ENCODE results near the gene PLCL1.
"Not testable (repeated sequence)": the region's sequence is repeated elsewhere in the genome, so short reads cannot be mapped to it uniquely, and the experiment has no call there.

The PLCL1 gene

DNA sequence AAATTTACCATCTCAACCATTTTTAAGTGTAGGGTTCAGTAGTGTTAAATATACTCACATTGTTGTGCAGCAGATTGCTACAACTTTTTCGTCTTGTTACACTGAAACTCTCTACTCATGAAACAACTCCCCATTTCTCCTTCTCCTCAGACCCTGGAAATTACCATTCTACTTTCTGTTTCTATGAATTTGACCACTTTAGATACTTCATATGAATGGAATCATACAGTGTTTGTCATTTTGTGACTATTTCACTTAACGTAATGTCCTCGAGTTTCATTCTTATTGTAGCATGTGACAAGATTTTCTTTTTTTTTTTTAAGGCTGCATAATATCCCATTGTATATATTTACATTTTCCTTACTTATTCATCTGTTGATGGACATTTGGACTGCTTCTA lies 203.8 kb downstream of the PLCL1 start:
- no peaks in the 10 kb centered on the region for H3K36me3 ChIP-seq (ENCODE audit: insufficient read depth, low read length)
- no peaks in the 10 kb centered on the region for H3K9me3 ChIP-seq (ENCODE audit: low read length)
- H3K9ac ChIP-seq (ENCODE audit: low read length) = no peak overlapping the region
- H3K27me3 ChIP-seq (ENCODE audit: control insufficient read depth in 1 of 2, insufficient read depth in 2 of 2, low read length in 2 of 2) = no peaks in the 10 kb centered on the region
- peaks cover 11% of the 10 kb centered on the region for H3K4me1 ChIP-seq (ENCODE audit: insufficient read depth, low read length)
- no peak overlapping the region for H3K27ac ChIP-seq (ENCODE audit: low read depth, low read length)
- H3K4me3 ChIP-seq (ENCODE audit: low read depth in 1 of 2, low read length in 2 of 2) = no peak overlapping the region

DNA sequence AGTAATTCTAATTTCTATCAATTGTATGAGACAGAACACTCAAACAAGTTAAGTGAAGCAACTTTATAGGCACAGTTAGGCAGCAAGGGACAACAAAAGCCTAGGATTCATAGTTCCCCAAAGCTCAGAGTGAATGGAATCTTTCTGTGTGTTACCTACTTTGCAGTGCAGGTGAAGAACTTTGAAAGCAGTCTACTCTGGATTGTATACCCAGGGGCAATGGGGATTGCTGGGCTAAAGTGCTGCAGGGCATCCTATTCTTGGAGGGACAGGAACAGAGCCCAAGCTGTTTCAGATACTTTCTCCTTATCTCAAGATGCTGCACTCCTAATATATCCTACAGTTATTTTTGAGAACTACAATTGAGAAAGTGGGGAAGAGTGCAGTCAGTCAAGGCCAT lies 207.6 kb downstream of the PLCL1 start:
- Histone ChIP-seq H3K9me3 (ENCODE audit: low read length) (no peaks in the 10 kb centered on the region), H3K9ac (ENCODE audit: low read length) (no peak overlapping the region), H3K4me3 (ENCODE audit: low read depth in 1 of 2, low read length in 2 of 2) (no peak overlapping the region), H3K27ac (ENCODE audit: low read depth, low read length) (no peak overlapping the region), H3K36me3 (ENCODE audit: insufficient read depth, low read length) (no peaks in the 10 kb centered on the region), H3K4me1 (ENCODE audit: insufficient read depth, low read length) (no peaks in the 10 kb centered on the region), H3K27me3 (ENCODE audit: control insufficient read depth in 1 of 2, insufficient read depth in 2 of 2, low read length in 2 of 2) (no peaks in the 10 kb centered on the region)

DNA sequence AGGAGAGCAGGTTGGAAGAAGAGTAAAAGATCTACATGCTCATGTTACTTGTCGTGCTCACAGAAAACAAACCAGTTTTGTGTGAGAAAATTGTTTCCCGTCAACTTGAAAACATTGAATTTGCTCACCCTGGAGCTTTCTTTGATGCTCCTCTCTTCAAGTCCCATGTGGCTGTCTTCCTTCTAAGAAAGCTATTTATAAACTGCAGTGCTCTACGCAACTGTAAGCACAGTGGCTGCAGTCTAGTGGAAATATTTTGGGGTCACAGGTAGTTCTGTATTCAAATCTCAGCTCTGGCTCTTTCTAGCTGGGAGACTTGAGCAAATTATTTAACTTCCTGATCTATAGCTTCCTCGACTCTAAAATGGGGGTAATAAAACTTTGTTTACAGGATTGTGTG lies 211.8 kb downstream of the PLCL1 start:
- Histone ChIP-seq H3K9me3 (ENCODE audit: low read length) (no peaks in the 10 kb centered on the region), H3K4me3 (ENCODE audit: low read depth in 1 of 2, low read length in 2 of 2) (no peak overlapping the region), H3K27ac (ENCODE audit: low read depth, low read length) (no peak overlapping the region), H3K27me3 (ENCODE audit: control insufficient read depth in 1 of 2, insufficient read depth in 2 of 2, low read length in 2 of 2) (no peaks in the 10 kb centered on the region), H3K9ac (ENCODE audit: low read length) (no peak overlapping the region), H3K36me3 (ENCODE audit: insufficient read depth, low read length) (no peaks in the 10 kb centered on the region), H3K4me1 (ENCODE audit: insufficient read depth, low read length) (no peaks in the 10 kb centered on the region)

DNA sequence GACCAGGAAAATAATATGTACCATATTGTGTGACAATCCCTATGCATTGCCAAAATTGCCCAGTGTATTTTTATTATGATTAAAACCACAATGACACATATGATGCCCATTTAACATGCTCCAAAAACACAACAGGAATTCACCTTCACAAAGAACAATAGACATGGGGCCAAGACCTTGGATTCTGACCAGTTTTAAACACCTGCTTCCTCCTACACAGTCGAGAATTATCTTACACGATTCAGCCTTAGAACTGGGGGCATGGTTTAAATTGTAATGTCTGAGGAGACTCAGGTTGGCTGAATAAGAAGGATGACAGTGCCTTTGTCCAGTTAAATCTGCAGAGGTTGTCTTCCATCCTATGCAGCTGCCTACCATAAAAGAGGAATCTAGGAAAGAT lies 212.7 kb downstream of the PLCL1 start:
- H3K9me3 ChIP-seq (ENCODE audit: low read length) = no peaks in the 10 kb centered on the region
- no peaks in the 10 kb centered on the region for H3K36me3 ChIP-seq (ENCODE audit: insufficient read depth, low read length)
- H3K27me3 ChIP-seq (ENCODE audit: control insufficient read depth in 1 of 2, insufficient read depth in 2 of 2, low read length in 2 of 2) = no peaks in the 10 kb centered on the region
- H3K27ac ChIP-seq (ENCODE audit: low read depth, low read length) = no peak overlapping the region
- H3K4me1 ChIP-seq (ENCODE audit: insufficient read depth, low read length) = no peaks in the 10 kb centered on the region
- H3K9ac ChIP-seq (ENCODE audit: low read length) = no peak overlapping the region
- H3K4me3 ChIP-seq (ENCODE audit: low read depth in 1 of 2, low read length in 2 of 2) = no peak overlapping the region

DNA sequence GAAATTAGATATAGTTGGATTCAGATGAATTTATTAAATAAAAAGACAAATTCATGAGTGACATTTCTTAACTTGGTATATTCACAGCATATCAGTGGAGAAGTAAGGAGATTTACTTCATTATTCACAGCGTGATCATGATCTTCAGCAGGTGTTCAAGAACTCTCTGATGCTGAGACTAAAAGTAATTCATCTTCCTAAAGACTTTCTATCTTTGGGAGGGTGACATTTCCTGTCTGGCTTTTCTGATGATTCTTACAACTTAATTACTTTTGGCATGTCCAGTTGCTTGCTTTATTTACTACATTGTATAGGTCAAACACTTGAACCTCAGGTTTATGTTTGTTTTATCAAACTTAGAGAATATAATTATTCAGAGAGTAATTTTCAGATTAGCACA lies 224.6 kb downstream of the PLCL1 start:
- H3K4me3 ChIP-seq (ENCODE audit: low read depth in 1 of 2, low read length in 2 of 2) = no peak overlapping the region
- H3K36me3 ChIP-seq (ENCODE audit: insufficient read depth, low read length) = no peaks in the 10 kb centered on the region
- no peak overlapping the region for H3K27ac ChIP-seq (ENCODE audit: low read depth, low read length)
- peaks cover 3% of the 10 kb centered on the region for H3K4me1 ChIP-seq (ENCODE audit: insufficient read depth, low read length)
- no peaks in the 10 kb centered on the region for H3K27me3 ChIP-seq (ENCODE audit: control insufficient read depth in 1 of 2, insufficient read depth in 2 of 2, low read length in 2 of 2)
- no peaks in the 10 kb centered on the region for H3K9me3 ChIP-seq (ENCODE audit: low read length)
- H3K9ac ChIP-seq (ENCODE audit: low read length) = no peak overlapping the region

DNA sequence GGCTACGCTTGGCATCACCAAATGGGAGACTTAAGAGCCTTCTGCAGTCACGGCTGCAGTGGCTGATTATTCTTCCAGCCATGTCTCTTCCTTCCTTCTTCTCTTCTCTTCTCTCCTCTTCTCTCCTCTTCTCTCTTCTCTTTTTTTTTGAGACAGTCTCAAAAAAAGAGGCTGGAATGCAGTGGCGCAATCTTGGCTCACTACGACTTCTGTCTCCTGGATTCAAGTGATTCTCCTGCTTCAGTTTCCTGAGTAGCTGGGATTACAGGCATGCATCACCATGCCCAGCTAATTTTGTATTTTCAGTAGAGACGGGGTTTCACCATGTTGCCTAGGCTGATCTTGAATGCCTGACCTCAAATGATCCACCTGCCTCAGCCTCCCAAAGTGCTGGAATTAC lies 225.2 kb downstream of the PLCL1 start:
- H3K4me1 ChIP-seq (ENCODE audit: insufficient read depth, low read length); H3K36me3 ChIP-seq (ENCODE audit: insufficient read depth, low read length); H3K4me3 ChIP-seq (ENCODE audit: low read depth in 1 of 2, low read length in 2 of 2); H3K9ac ChIP-seq (ENCODE audit: low read length); H3K27me3 ChIP-seq (ENCODE audit: control insufficient read depth in 1 of 2, insufficient read depth in 2 of 2, low read length in 2 of 2); H3K27ac ChIP-seq (ENCODE audit: low read depth, low read length); H3K9me3 ChIP-seq (ENCODE audit: low read length): not testable (repeated sequence)

DNA sequence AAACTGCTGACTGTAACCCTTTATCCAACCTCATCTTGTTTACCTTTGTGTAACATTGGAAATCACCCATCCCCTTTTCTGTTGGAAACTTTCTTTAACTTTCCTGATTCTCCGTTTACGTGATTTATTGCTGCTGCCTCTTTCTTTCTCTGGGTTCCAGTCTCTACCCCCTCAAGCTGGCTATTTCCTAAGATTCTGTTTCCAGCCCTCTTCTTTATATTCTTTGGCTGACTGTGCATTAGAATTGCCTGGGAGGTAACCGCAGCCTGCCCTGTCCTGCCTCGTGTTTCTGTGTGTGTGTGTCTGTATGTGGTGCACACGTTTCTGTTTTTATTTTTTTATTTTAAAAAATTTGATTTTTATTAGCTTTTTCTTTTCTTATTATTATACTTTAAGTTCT lies 229.2 kb downstream of the PLCL1 start:
- Histone ChIP-seq H3K27me3 (ENCODE audit: control insufficient read depth in 1 of 2, insufficient read depth in 2 of 2, low read length in 2 of 2) (no peaks in the 10 kb centered on the region), H3K4me1 (ENCODE audit: insufficient read depth, low read length) (peaks cover 3% of the 10 kb centered on the region), H3K9me3 (ENCODE audit: low read length) (no peaks in the 10 kb centered on the region)

DNA sequence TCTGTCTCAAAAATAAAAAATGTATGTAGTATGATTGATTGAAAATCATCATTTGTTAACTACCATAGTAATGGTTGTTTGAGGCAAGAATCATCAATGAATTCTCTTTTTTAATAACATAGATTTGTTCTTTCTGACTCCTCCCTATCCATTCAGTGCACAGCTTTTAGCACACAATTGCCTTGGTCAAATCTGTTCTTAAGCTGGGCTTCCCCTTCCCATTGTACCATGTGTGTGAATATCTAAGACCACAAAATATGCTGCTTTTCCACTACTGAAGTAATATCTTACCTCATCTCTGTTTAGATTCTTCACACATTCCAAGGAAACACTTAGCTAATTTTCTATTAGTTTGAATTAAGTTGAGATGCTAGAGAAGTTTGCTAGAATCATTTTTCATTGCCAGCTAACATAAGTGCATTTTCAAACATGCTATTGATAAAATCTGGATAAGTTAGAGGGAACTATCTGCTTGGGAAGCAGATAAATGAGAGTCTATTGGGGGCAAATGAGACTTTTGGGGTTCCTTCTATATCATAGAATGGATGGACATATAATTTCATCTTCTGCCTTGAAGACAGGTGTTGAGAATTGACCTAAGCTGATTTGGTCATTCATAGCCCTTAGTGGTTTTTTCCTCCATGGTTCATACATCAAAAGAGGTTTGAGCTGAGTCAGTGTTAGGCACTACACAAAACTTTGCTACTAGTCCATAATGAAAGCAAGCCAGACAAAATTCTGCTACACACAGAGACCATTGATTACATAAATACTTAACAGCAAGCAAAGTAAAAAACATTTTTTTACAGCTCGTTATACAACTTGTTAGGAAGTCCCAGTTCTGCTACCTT lies 231.9 kb downstream of the PLCL1 start:
- no peaks in the 10 kb centered on the region for H3K4me1 ChIP-seq (ENCODE audit: insufficient read depth, low read length)
- no peaks in the 10 kb centered on the region for H3K36me3 ChIP-seq (ENCODE audit: insufficient read depth, low read length)
- no peak overlapping the region for H3K9ac ChIP-seq (ENCODE audit: low read length)
- no peak overlapping the region for H3K27ac ChIP-seq (ENCODE audit: low read depth, low read length)
- no peak overlapping the region for H3K4me3 ChIP-seq (ENCODE audit: low read depth in 1 of 2, low read length in 2 of 2)
- H3K27me3 ChIP-seq (ENCODE audit: control insufficient read depth in 1 of 2, insufficient read depth in 2 of 2, low read length in 2 of 2) = no peaks in the 10 kb centered on the region
- H3K9me3 ChIP-seq (ENCODE audit: low read length) = no peaks in the 10 kb centered on the region

More for the DNA sequence above, 229.2 kb downstream of the PLCL1 start:
- H3K9ac ChIP-seq (ENCODE audit: low read length) = no peak overlapping the region
- H3K27ac ChIP-seq (ENCODE audit: low read depth, low read length) = no peak overlapping the region
- no peak overlapping the region for H3K4me3 ChIP-seq (ENCODE audit: low read depth in 1 of 2, low read length in 2 of 2)
- no peaks in the 10 kb centered on the region for H3K36me3 ChIP-seq (ENCODE audit: insufficient read depth, low read length)

DNA sequence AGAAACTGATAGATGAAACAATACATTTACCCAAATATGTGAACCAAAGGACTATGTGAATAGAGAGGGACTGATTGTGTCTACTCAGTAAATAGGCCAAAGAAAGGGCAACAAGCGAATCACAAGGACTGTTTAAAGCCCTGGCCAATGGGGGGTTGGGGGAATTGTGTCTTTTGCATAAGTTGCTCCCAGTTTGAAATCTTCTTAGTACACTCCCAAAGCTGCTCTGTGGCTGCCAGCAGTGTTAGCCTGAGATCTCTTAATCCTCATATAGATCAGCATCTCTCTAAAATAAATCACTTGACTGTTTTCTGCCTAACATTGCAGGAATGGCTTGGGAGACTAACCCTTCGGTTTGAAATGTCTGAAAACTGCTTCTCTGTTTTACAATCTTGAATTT lies 236.4 kb downstream of the PLCL1 start:
- Histone ChIP-seq H3K9me3 (ENCODE audit: low read length) (no peaks in the 10 kb centered on the region), H3K9ac (ENCODE audit: low read length) (no peak overlapping the region), H3K4me1 (ENCODE audit: insufficient read depth, low read length) (no peaks in the 10 kb centered on the region), H3K27me3 (ENCODE audit: control insufficient read depth in 1 of 2, insufficient read depth in 2 of 2, low read length in 2 of 2) (no peaks in the 10 kb centered on the region), H3K4me3 (ENCODE audit: low read depth in 1 of 2, low read length in 2 of 2) (no peak overlapping the region), H3K27ac (ENCODE audit: low read depth, low read length) (no peak overlapping the region), H3K36me3 (ENCODE audit: insufficient read depth, low read length) (no peaks in the 10 kb centered on the region)

DNA sequence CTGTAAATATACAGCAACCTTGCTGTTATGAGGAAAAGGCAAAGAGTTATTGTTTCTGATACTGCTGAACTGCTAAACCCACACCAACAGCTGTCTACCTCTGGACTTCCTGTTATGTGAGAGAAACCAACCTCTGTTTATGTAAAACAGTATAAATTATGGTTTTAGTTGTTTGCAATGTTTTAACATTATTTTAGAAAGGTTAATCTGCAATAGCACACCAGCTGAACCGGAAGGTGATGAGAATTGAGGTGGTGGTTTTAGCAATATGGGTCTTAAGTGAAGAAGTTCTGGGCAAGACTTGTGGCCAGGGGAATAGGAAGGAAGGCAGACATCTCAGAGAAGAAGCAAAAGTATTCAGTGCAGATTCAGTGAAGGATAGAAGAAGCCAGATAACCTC lies 237.8 kb downstream of the PLCL1 start:
- Histone ChIP-seq H3K9me3 (ENCODE audit: low read length) (no peaks in the 10 kb centered on the region), H3K9ac (ENCODE audit: low read length) (no peak overlapping the region), H3K4me3 (ENCODE audit: low read depth in 1 of 2, low read length in 2 of 2) (no peak overlapping the region), H3K36me3 (ENCODE audit: insufficient read depth, low read length) (no peaks in the 10 kb centered on the region), H3K4me1 (ENCODE audit: insufficient read depth, low read length) (no peaks in the 10 kb centered on the region), H3K27me3 (ENCODE audit: control insufficient read depth in 1 of 2, insufficient read depth in 2 of 2, low read length in 2 of 2) (no peaks in the 10 kb centered on the region), H3K27ac (ENCODE audit: low read depth, low read length) (no peak overlapping the region)

DNA sequence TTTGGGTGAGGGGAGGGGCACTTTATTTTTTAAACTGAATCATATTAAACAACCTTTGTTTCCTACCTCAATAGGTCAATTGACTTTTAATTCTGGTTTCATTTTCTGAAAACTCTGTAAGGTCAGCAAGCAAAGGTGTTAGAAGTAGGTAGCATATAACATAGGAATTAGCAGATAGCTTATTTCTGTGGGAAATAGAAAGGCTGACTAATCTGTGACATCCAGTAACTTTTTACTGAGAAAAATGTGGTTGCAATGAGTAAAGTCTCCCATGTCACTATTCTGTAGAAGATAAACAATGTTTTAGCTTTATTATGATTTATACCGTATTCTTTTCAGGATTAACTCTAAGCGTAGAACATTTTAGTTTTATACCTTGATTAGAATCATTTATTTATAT lies 240.4 kb downstream of the PLCL1 start:
- no peaks in the 10 kb centered on the region for H3K4me1 ChIP-seq (ENCODE audit: insufficient read depth, low read length)
- no peaks in the 10 kb centered on the region for H3K9me3 ChIP-seq (ENCODE audit: low read length)
- no peaks in the 10 kb centered on the region for H3K36me3 ChIP-seq (ENCODE audit: insufficient read depth, low read length)
- H3K27me3 ChIP-seq (ENCODE audit: control insufficient read depth in 1 of 2, insufficient read depth in 2 of 2, low read length in 2 of 2) = no peaks in the 10 kb centered on the region
- H3K27ac ChIP-seq (ENCODE audit: low read depth, low read length) = no peak overlapping the region
- no peak overlapping the region for H3K9ac ChIP-seq (ENCODE audit: low read length)
- no peak overlapping the region for H3K4me3 ChIP-seq (ENCODE audit: low read depth in 1 of 2, low read length in 2 of 2)

DNA sequence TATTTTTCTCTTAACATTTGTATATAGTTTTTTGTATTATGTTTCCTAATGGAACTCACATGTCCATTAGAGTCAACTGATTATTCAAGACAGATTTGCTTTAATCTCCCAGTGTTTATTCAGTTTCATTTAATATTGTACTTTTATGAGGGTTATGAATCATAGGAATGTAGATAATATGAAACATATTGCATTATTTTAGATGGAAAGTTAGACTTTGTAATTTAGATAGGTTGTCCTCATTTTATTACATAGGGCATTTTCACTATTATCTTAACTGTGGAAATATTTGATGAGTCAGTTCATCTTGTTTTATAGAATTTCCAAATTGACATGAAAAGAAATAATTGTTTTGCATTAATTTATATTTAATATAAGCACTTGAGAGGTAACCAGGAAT lies 240.8 kb downstream of the PLCL1 start:
- no peaks in the 10 kb centered on the region for H3K9me3 ChIP-seq (ENCODE audit: low read length)
- H3K9ac ChIP-seq (ENCODE audit: low read length) = no peak overlapping the region
- no peaks in the 10 kb centered on the region for H3K27me3 ChIP-seq (ENCODE audit: control insufficient read depth in 1 of 2, insufficient read depth in 2 of 2, low read length in 2 of 2)
- H3K36me3 ChIP-seq (ENCODE audit: insufficient read depth, low read length) = no peaks in the 10 kb centered on the region
- H3K27ac ChIP-seq (ENCODE audit: low read depth, low read length) = no peak overlapping the region
- no peak overlapping the region for H3K4me3 ChIP-seq (ENCODE audit: low read depth in 1 of 2, low read length in 2 of 2)
- no peaks in the 10 kb centered on the region for H3K4me1 ChIP-seq (ENCODE audit: insufficient read depth, low read length)

Data from muscle layer of colon (tissue), 2 donors.